ENCODE data around the gene HBS1L. TPM values are rescaled to one million over a fixed set of nuclear protein-coding genes. Genes with fewer than 3 reads are reported as not detected.

The HBS1L gene
- total RNA-seq, 1 experiment from 2014 or later = 78.6 TPM

DNA sequence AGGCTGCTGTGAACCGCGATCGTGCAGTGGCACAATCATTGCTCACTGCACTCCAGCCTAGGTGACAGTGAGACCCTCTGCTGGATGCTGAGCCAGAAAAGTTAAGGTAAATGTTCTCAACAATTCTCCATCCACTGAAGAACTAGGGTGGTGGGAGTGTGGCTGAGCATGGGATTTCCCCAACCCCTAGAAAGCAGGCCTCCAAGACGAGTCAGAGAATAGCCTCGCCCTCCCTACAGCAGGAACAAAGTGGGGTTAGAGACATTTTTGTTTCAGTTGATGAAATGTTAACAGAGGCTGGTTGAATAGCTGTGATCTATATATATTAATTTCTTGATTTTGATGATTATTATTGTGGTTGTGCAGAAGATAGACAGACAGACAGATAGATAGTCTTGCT lies 98.6 kb downstream of the HBS1L start:
- peaks cover 14% of the 10 kb centered on the region for H3K36me3 ChIP-seq
- DNase-seq = no peak
- no peaks in the 10 kb centered on the region for H3K27me3 ChIP-seq
- H3K4me3 ChIP-seq = no peak overlapping the region
- H3K9me3 ChIP-seq = peaks cover 6% of the 10 kb centered on the region; the same call in 1 of the 2 replicates

GRCh38 chr6:134954272-134955000 lies 100.2 kb downstream of the HBS1L start:
- Histone ChIP-seq H3K4me3 (no peak overlapping the region), H3K36me3 (peaks cover 4% of the 10 kb centered on the region), H3K9me3 (no peaks in the 10 kb centered on the region), H3K27me3 (no peaks in the 10 kb centered on the region)
- no peak for DNase-seq

DNA sequence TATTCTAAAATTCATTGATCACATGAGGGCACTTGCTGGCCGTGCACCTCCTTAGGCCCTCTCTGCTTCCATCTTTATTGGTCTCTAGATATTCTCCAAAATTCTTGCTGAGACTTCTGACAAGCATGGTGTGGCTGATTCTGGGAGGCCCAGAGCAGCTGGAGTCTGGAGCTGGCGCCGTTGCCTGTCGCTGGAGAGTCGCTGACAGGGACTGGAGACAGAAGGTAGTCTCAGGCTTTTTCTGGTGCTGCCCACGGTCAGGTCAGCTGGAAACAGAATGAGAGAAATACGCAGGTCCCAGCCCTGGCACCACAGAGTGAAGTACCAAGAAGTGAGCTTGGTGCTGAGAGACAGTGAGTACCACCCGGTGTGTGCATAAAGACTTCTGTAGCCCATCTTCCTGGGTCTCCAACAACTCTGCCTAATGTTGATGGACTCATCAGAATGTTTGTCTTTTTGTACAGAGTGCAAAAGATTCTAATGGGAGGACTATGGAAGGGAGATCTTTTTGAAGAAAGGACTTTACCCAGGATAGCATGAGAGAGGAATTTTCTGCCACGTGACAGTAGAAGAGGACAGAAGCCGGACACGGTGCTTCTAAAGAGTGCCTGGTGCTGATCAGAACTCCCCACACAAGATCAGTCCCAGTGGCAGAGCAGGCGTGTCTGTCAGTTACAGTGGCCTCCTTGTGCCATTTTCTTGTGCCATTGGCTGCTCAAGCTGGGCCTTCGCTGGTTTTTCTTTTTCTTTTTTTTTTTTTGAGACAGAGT lies 102.9 kb downstream of the HBS1L start:
- no peak for DNase-seq
- no peaks in the 10 kb centered on the region for H3K36me3 ChIP-seq
- no peak overlapping the region for H3K4me3 ChIP-seq
- H3K27me3 ChIP-seq = no peaks in the 10 kb centered on the region
- no peaks in the 10 kb centered on the region for H3K9me3 ChIP-seq

- DNase-seq = no peak
- no peaks in the 10 kb centered on the region for H3K27me3 ChIP-seq
- no peaks in the 10 kb centered on the region for H3K36me3 ChIP-seq
- H3K4me3 ChIP-seq = no peak overlapping the region
- H3K9me3 ChIP-seq = no peaks in the 10 kb centered on the region
These were observed 104.1 kb downstream of the HBS1L start for GRCh38 chr6:134950482-134950881.

DNA sequence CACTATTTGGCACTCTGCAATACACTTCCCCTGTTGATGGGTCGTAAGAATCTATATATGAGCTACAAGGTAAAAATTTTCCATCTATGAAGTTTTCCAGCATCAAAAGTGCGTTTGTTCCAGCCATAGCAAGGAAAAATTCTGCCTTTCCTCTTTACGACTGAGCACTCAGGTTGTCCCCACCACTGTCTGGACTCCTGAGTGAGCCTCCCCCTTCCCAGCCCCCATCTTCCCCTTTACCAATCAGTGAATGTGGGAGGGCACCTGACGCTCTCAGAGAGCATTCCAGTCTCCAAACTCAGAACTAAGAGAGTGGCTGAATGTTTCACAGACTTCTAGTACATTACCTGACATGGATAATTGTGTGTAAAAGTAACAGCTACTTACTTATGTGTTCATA lies 104.7 kb downstream of the HBS1L start, which contains the start of gene ALDH8A1:
Gene ALDH8A1, minus strand, starts transcription at position 175 of the 400 bp plus-strand sequence. Its CDS starts 48 bp downstream, at position 127.
- no peaks in the 10 kb centered on the region for H3K36me3 ChIP-seq
- H3K9me3 ChIP-seq = no peaks in the 10 kb centered on the region
- no peak for DNase-seq
- H3K4me3 ChIP-seq = no peak within 1 kb of the TSS
- H3K27me3 ChIP-seq = no peaks in the 10 kb centered on the region

DNA sequence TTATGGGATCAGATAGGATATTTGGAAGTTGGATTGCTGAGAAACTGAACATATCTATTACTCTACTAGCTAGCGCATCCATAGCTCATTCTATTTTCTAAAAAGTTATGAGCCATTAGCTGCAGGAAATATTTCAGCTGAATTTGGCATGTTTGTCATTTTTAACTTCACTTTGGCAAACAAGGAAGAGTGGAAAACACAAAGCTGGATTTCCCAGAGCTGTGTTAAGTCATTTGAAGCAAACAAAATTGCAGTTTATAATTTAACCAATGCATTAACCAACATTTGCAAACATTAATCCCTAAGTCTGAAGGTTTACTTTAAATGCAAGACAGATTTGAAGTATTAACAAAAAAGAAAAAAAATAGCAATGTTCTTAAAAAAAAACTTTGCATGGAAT lies 105.9 kb downstream of the HBS1L start:
- Histone ChIP-seq H3K27me3 (no peaks in the 10 kb centered on the region), H3K4me3 (no peak overlapping the region), H3K36me3 (no peaks in the 10 kb centered on the region), H3K9me3 (no peaks in the 10 kb centered on the region)
- DNase-seq = no peak

GRCh38 chr6:134948142-134948541 lies 106.5 kb downstream of the HBS1L start:
- H3K36me3 ChIP-seq = no peaks in the 10 kb centered on the region
- DNase-seq = no peak
- no peak overlapping the region for H3K4me3 ChIP-seq
- no peaks in the 10 kb centered on the region for H3K27me3 ChIP-seq
- no peaks in the 10 kb centered on the region for H3K9me3 ChIP-seq

- H3K36me3 ChIP-seq = no peaks in the 10 kb centered on the region
- DNase-seq = no peak
- H3K9me3 ChIP-seq = no peaks in the 10 kb centered on the region
- H3K4me3 ChIP-seq = no peak overlapping the region
- no peaks in the 10 kb centered on the region for H3K27me3 ChIP-seq
These were observed 109.6 kb downstream of the HBS1L start for GRCh38 chr6:134945045-134945444.

- no peak for DNase-seq
These were observed 111.0 kb downstream of the HBS1L start for GRCh38 chr6:134943522-134944111.

DNA sequence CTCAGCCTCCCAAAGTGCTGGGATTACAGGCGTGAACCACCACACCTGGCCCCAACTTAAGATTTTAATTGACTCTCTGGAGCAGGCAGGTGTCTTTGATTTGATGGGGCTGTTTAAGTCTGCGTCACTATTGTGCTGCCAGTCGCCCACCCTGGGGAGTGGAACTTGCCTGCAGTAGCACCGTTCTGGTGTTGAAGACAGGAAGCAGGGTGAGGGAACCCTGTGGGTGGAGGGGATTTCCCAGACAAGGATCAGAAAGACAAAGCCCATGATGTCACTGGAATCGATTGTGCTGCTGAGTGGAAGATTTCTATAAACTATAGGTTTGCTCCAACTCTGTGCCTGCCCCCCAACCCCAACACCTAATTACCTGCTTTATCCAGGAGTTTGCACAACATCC lies 115.7 kb downstream of the HBS1L start:
- Histone ChIP-seq H3K36me3 (no peaks in the 10 kb centered on the region), H3K27me3 (no peaks in the 10 kb centered on the region), H3K4me3 (no peak overlapping the region), H3K9me3 (no peaks in the 10 kb centered on the region)
- no peak for DNase-seq

More at GRCh38 chr6:134943522-134944111, 111.0 kb downstream of the HBS1L start:
- no peaks in the 10 kb centered on the region for H3K36me3 ChIP-seq
- H3K4me3 ChIP-seq = no peak overlapping the region
- H3K27me3 ChIP-seq = no peaks in the 10 kb centered on the region
- no peaks in the 10 kb centered on the region for H3K9me3 ChIP-seq

DNA sequence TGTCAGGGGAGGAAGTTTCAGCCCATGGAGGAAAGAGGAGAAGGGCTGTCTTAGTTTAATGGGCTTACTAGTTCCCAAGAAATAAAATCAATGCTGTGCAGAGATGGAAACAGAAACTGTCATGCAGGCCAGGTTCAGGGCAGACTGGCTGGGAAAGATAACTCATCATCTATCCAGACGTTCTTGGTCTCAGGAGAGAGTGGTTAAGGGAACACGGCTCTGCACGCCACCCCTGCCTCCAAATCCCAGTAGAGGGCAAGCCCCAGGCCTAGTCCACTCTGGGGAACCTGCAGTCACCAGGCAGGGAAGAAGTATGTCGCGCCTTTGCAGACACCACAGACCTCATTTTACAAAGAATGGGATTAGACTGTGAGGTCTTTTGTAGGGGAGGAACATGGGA lies 117.2 kb downstream of the HBS1L start:
- H3K9me3 ChIP-seq = no peaks in the 10 kb centered on the region
- no peak for DNase-seq
- no peaks in the 10 kb centered on the region for H3K36me3 ChIP-seq
- no peaks in the 10 kb centered on the region for H3K27me3 ChIP-seq
- H3K4me3 ChIP-seq = no peak overlapping the region

GRCh38 chr6:134936931-134937330 lies 117.7 kb downstream of the HBS1L start:
- no peaks in the 10 kb centered on the region for H3K27me3 ChIP-seq
- H3K36me3 ChIP-seq = no peaks in the 10 kb centered on the region
- DNase-seq = peak; percentile 38
- H3K9me3 ChIP-seq = no peaks in the 10 kb centered on the region
- no peak overlapping the region for H3K4me3 ChIP-seq

DNA sequence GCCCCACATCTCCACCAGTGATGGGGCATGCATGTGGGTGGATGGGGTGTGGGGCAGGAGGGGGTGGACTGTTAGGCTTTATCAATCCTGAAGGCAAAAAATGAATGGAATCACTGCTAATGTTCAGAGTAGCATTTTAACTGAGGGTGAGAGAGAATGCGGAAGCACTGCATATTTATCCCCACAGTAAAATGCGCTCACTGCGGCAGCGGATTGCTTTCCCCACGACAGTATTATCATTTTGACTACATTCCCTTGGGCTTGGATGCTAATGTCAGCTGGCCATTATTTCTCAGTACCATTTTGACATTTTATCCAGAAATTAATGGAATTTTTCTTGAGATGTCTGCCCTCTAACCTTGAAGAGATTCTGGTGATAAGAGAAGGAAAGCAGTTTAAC lies 118.1 kb downstream of the HBS1L start:
- Histone ChIP-seq H3K4me3 (no peak overlapping the region), H3K9me3 (no peaks in the 10 kb centered on the region), H3K27me3 (no peaks in the 10 kb centered on the region), H3K36me3 (no peaks in the 10 kb centered on the region)
- no peak for DNase-seq

- Histone ChIP-seq H3K36me3 (no peaks in the 10 kb centered on the region), H3K9me3 (no peaks in the 10 kb centered on the region), H3K4me3 (no peak overlapping the region), H3K27me3 (no peaks in the 10 kb centered on the region)
- no peak for DNase-seq
These were observed 119.7 kb downstream of the HBS1L start for GRCh38 chr6:134934793-134935485.

- no peaks in the 10 kb centered on the region for H3K9me3 ChIP-seq
- no peak overlapping the region for H3K4me3 ChIP-seq
- no peaks in the 10 kb centered on the region for H3K36me3 ChIP-seq
- H3K27me3 ChIP-seq = no peaks in the 10 kb centered on the region
- no peak for DNase-seq
These were observed 121.8 kb downstream of the HBS1L start for GRCh38 chr6:134932535-134933470.

DNA sequence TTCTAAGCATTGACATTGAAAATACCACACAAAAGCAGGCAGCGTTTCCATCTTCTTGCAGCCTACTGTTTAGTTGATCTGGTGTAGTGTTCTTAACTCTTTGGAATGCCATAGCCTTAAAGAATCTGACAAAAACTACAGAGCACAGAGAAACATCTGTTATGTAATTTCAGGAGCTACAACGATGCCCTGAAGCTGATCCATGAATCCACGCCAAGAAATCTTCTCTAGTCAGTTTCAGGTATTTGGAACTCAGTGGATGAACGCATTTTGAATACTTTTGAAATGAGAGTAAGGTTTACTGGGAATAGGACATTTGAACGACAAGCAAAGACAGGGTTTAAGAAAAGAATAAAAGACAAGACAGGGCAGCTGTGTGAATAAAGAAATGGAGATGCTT lies 122.5 kb downstream of the HBS1L start:
- Histone ChIP-seq H3K27me3 (no peaks in the 10 kb centered on the region), H3K36me3 (no peaks in the 10 kb centered on the region), H3K4me3 (no peak overlapping the region), H3K9me3 (no peaks in the 10 kb centered on the region)
- DNase-seq = no peak
